KMS-11 (cell line): Measurements from ENCODE around the gene EHD3.

ENCODE experiments used
- H2AFZ ChIP-seq: fragments of 200-600 bp; sonication (generic); 2 replicates; pipeline ENCODE4 v1.6.1; 2016; ENCODE audit warnings: antibody characterized with exemption, mixed run types, low read depth
- H3K27ac ChIP-seq: fragments of 200-600 bp; sonication (generic); 2 replicates; pipeline ENCODE4 v1.6.1; 2016; ENCODE audit warnings: mild to moderate bottlenecking, mixed run types
- H3K27me3 ChIP-seq: fragments of 200-600 bp; sonication (generic); 2 replicates; pipeline ENCODE4 v1.6.1; 2017; ENCODE audit warnings: mild to moderate bottlenecking, low read depth, mixed run types, moderate library complexity; ENCODE audit not compliant: insufficient read depth
- H3K36me3 ChIP-seq: fragments of 200-600 bp; sonication (generic); 2 replicates; pipeline ENCODE4 v1.6.1; 2017; ENCODE audit warnings: mild to moderate bottlenecking, mixed run types; ENCODE audit not compliant: insufficient read depth
- H3K4me1 ChIP-seq: fragments of 200-600 bp; sonication (generic); 2 replicates; pipeline ENCODE4 v1.6.1; 2016; ENCODE audit warnings: mild to moderate bottlenecking, low read depth, mixed run types; ENCODE audit not compliant: poor library complexity, severe bottlenecking
- H3K4me2 ChIP-seq: fragments of 200-600 bp; sonication (generic); 2 replicates; pipeline ENCODE4 v1.7.0; 2016; ENCODE audit warnings: mild to moderate bottlenecking, mixed run types
- H3K4me3 ChIP-seq: fragments of 200-600 bp; sonication (generic); IDR thresholded peaks from 2 replicates; pipeline ENCODE4 v1.6.1; 2017; ENCODE audit warnings: low read depth, low read length, mixed read lengths; ENCODE audit not compliant: insufficient read depth
- H3K79me2 ChIP-seq: fragments of 200-600 bp; sonication (generic); 2 replicates; pipeline ENCODE4 v1.6.1; 2016; ENCODE audit warnings: low read depth, mixed run types; ENCODE audit not compliant: insufficient read depth
- H3K9ac ChIP-seq: fragments of 200-600 bp; sonication (generic); 2 replicates; pipeline ENCODE4 v1.6.1; 2016; ENCODE audit warnings: mild to moderate bottlenecking, mixed run types
- H4K20me1 ChIP-seq: fragments of 200-600 bp; sonication (generic); 2 replicates; pipeline ENCODE4 v1.6.1; 2016; ENCODE audit warnings: mild to moderate bottlenecking, mixed run types; ENCODE audit not compliant: insufficient read depth
- TF ChIP-seq, protein P1 (sequence below): fragments of 200-600 bp; sonication (generic); conservative IDR thresholded peaks from 2 replicates; pipeline ENCODE4 v1.6.1; 2017; ENCODE audit warnings: low read depth, mild to moderate bottlenecking, antibody characterized with exemption, low read length, moderate library complexity, mixed read lengths

EHD3 gene

DNA sequence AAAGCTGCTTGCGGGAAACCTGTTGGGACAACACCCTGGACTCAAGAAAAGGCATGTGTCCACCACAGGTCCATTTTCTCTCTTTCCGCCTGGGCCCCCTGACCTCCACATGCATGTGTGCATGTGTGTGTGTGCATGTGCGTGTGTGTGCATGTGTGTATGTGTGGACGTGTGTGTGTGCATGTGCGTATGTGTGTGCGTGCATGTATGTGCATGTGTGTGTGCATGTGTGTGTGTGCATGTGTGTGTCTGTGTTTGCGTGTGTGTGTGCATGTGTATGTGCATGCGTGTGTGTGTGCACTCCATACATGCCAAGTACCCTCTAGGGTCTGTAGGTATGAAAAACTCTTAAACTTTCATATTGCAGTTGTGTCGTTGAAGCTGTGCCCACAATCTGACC lies 33.0 kb upstream of the EHD3 start:
- no peaks in the 10 kb centered on the region for H3K27me3 ChIP-seq
- H3K27ac ChIP-seq = no peak overlapping the region
- no peak overlapping the region for H3K4me2 ChIP-seq
- H4K20me1 ChIP-seq = no peaks in the 10 kb centered on the region
- no peaks in the 10 kb centered on the region for H3K79me2 ChIP-seq
- no peak overlapping the region for H3K9ac ChIP-seq
- TF ChIP-seq, protein P1, sequence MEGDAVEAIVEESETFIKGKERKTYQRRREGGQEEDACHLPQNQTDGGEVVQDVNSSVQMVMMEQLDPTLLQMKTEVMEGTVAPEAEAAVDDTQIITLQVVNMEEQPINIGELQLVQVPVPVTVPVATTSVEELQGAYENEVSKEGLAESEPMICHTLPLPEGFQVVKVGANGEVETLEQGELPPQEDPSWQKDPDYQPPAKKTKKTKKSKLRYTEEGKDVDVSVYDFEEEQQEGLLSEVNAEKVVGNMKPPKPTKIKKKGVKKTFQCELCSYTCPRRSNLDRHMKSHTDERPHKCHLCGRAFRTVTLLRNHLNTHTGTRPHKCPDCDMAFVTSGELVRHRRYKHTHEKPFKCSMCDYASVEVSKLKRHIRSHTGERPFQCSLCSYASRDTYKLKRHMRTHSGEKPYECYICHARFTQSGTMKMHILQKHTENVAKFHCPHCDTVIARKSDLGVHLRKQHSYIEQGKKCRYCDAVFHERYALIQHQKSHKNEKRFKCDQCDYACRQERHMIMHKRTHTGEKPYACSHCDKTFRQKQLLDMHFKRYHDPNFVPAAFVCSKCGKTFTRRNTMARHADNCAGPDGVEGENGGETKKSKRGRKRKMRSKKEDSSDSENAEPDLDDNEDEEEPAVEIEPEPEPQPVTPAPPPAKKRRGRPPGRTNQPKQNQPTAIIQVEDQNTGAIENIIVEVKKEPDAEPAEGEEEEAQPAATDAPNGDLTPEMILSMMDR = no peak
- no peak overlapping the region for H3K4me3 ChIP-seq
- no peaks in the 10 kb centered on the region for H3K4me1 ChIP-seq
- H3K36me3 ChIP-seq = no peaks in the 10 kb centered on the region
- H2AFZ ChIP-seq = no peak overlapping the region

DNA sequence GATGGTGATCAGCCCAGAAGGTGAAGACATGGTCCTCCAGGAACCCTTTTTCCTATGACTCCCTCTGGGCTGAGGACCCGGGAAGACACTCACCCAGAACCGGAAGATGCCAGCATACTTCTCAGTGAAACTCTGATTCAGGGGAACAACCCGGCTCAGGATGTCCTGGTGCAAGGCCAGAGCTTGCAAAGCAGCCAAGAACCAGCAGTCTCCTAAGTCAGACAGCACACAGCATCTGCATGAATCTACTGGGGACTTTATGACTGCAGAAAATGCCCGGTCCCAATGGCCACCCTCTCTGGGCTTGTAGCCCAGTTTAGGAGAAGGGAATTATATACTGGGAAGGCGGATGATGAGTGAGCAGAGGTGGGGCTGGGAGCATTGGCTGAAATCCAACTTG lies 31.9 kb upstream of the EHD3 start:
- H2AFZ ChIP-seq = no peak overlapping the region
- H3K4me2 ChIP-seq = no peak overlapping the region
- no peaks in the 10 kb centered on the region for H3K36me3 ChIP-seq
- no peak overlapping the region for H3K9ac ChIP-seq
- H3K4me3 ChIP-seq = no peak overlapping the region
- H3K4me1 ChIP-seq = no peaks in the 10 kb centered on the region
- no peaks in the 10 kb centered on the region for H4K20me1 ChIP-seq
- H3K27me3 ChIP-seq = no peaks in the 10 kb centered on the region
- no peaks in the 10 kb centered on the region for H3K79me2 ChIP-seq
- H3K27ac ChIP-seq = no peak overlapping the region
- TF ChIP-seq, protein P1 = no peak

DNA sequence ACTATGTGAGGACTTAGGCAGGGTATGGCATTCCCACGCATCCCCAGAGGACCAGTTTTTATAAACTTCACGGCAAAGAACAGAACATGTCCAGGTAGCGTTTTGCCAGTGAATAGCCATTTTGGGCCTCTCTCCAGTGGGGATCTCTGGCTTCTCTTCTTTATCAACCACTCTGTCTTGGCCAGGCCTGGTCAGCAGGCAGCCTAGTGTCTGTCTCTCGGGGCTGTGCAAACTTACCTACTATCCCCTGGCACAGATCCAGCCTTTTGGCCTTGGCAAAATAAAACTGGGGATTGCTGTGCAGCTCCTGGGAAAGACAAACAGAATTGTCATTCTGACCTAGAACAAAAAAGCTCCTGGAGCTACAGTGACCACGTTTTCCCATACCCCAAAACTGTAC lies 31.1 kb upstream of the EHD3 start:
- no peaks in the 10 kb centered on the region for H4K20me1 ChIP-seq
- no peaks in the 10 kb centered on the region for H3K27me3 ChIP-seq
- no peak overlapping the region for H2AFZ ChIP-seq
- H3K27ac ChIP-seq = no peak overlapping the region
- no peaks in the 10 kb centered on the region for H3K4me1 ChIP-seq
- H3K4me3 ChIP-seq = no peak overlapping the region
- no peaks in the 10 kb centered on the region for H3K36me3 ChIP-seq
- no peaks in the 10 kb centered on the region for H3K79me2 ChIP-seq
- TF ChIP-seq, protein P1 = no peak
- no peak overlapping the region for H3K4me2 ChIP-seq
- H3K9ac ChIP-seq = no peak overlapping the region

DNA sequence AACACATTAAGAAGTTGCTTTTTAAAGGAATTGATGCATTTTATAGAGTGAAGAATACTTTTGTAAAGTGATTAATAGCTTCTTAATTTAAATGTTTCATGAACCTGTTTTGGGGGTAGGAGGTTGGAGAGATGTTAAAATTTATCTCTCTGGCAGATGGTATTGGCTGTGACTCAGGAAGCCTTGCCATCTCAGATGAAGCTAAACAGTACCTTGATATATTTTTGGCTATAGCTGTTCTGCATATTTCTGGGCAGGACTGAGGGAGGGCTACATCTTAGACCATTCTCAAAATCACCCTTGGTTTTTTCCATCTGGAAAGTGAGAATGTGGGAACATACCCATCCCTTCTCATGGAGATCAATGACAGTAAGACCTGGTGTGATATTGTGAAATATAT lies 30.0 kb upstream of the EHD3 start:
- H4K20me1 ChIP-seq = no peaks in the 10 kb centered on the region
- no peak overlapping the region for H3K4me3 ChIP-seq
- H3K4me2 ChIP-seq = no peak overlapping the region
- no peaks in the 10 kb centered on the region for H3K27me3 ChIP-seq
- no peaks in the 10 kb centered on the region for H3K36me3 ChIP-seq
- H3K27ac ChIP-seq = no peak overlapping the region
- no peak overlapping the region for H3K9ac ChIP-seq
- H3K4me1 ChIP-seq = no peaks in the 10 kb centered on the region
- H2AFZ ChIP-seq = no peak overlapping the region
- TF ChIP-seq, protein P1 = no peak
- no peaks in the 10 kb centered on the region for H3K79me2 ChIP-seq

DNA sequence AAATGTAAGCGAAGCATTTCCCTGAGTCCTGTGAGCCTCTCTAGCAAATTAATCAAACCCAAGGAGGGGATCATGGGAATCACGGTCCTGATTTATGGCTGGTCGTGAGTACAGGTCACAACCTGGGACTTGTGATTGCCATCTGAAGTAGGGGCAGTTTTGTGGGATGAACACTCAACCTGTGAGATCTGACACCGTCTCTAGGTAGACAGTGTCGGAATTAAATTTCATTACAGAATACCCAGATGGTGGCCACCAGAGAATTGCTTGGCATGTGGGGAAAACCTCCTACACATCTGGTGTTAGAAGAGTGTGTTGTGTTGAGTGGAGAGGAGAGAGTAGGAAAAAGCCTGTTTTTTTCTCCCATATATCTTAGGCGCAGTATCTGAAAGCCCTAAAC lies 29.2 kb upstream of the EHD3 start:
- H3K4me1 ChIP-seq = no peaks in the 10 kb centered on the region
- no peak overlapping the region for H3K4me2 ChIP-seq
- H3K79me2 ChIP-seq = no peaks in the 10 kb centered on the region
- no peak overlapping the region for H3K27ac ChIP-seq
- no peak overlapping the region for H2AFZ ChIP-seq
- no peak overlapping the region for H3K4me3 ChIP-seq
- no peaks in the 10 kb centered on the region for H3K36me3 ChIP-seq
- H4K20me1 ChIP-seq = no peaks in the 10 kb centered on the region
- H3K27me3 ChIP-seq = no peaks in the 10 kb centered on the region
- no peak overlapping the region for H3K9ac ChIP-seq
- TF ChIP-seq, protein P1 = no peak
